Naive thymus-derived CD8-positive, alpha-beta T cell (primary cell): ENCODE measurements around the gene NMRAL1. TPM values are rescaled to one million over a fixed set of nuclear protein-coding genes. Genes with fewer than 3 reads are reported as not detected.
A peak's percentile ranks its signal among the peaks of the same experiment; 100 is the strongest.

Experiments
- ATAC-seq, 2 donors: fragments of 150-1000 bp; cut with Tn5 transposase in 1 of 2; sonication (Bioruptor Pico), chemical (Tn5 transposase) in 1 of 2; 1 replicate in 1 of 2; 2 replicates in 1 of 2; pipeline ENCODE4 v1.10.0; 2021; ENCODE audit warnings: mild to moderate bottlenecking in 2 of 2, moderate library complexity in 2 of 2
- POLR2A ChIA-PET: fragments of 350-600 bp; sonication (Branson Sonifier 250); formaldehyde crosslinking; loops from one replicate; lab custom pipeline; 2021; ENCODE audit warnings: antibody characterized with exemption; lab: Charles Lee
- DNase-seq, 10 donors: peaks; one replicate each; pipeline versions ENCODE4 v3.0.0 to v3.0.0-alpha.2; 2020 to 2022
- H3K27ac Mint-ChIP-seq, 10 donors: one replicate each; pipeline ENCODE4 v1.8.0; 2020 to 2022; ENCODE audit warnings: mild to moderate bottlenecking in 10 of 10, mixed read lengths in 10 of 10, moderate library complexity in 4 of 10, inconsistent platforms in 1 of 10
- H3K27me3 Mint-ChIP-seq, 5 donors: one replicate each; pipeline ENCODE4 v1.8.0; 2021 to 2022; ENCODE audit warnings: mixed read lengths in 5 of 5
- H3K36me3 Mint-ChIP-seq, 3 donors: one replicate each; pipeline ENCODE4 v1.8.0; 2020 to 2022; ENCODE audit warnings: mixed read lengths in 3 of 3, mild to moderate bottlenecking in 2 of 3, inconsistent platforms in 1 of 3
- H3K4me1 Mint-ChIP-seq, 4 donors: one replicate each; pipeline ENCODE4 v1.8.0; 2021 to 2022; ENCODE audit warnings: mixed read lengths in 4 of 4
- H3K4me3 Mint-ChIP-seq, 10 donors: one replicate each; pipeline ENCODE4 v1.8.0; 2020 to 2022; ENCODE audit warnings: mild to moderate bottlenecking in 10 of 10, mixed read lengths in 10 of 10, moderate library complexity in 6 of 10, inconsistent platforms in 1 of 10
- H3K9me3 Mint-ChIP-seq, 9 donors: one replicate each; pipeline ENCODE4 v1.8.0; 2020 to 2022; ENCODE audit warnings: mixed read lengths in 9 of 9, mild to moderate bottlenecking in 3 of 9, inconsistent platforms in 1 of 9, moderate library complexity in 1 of 9
- polyA plus RNA-seq, 3 donors: library from polyadenylated mRNA; unstranded; fragments of 300-500 nt; fragmentation: Illumina TruSeq; gene quantifications; one replicate each; pipeline ENCODE4 v1.2.3, GENCODE V29; 2021
- total RNA-seq, 8 experiments: library from RNA in 2 of 8; stranded (reverse) in 2 of 8; gene quantifications; one replicate each; pipeline ENCODE4 v1.2.3 and lab custom pipeline; 2021 to 2026

The NMRAL1 gene
- total and polyA plus RNA-seq, 5 experiments from 2014 or later = 52.3 to 67.9 (median 62.9) TPM

GRCh38 chr16:4486126-4486893, 11.9 kb upstream of the NMRAL1 start:
- peaks cover 5 to 73% (median 25%) of the 10 kb centered on the region in 3 donors for H3K36me3 Mint-ChIP-seq
- peaks cover 36 to 82% (median 75%) of the 10 kb centered on the region in 4 donors for H3K4me1 Mint-ChIP-seq
- H3K27ac Mint-ChIP-seq = peak overlapping the region; percentile 83 to 98 (median 90)
- no peaks in the 10 kb centered on the region for H3K9me3 Mint-ChIP-seq
- peak overlapping the region in 6 of 10 donors; percentile 2 to 23 (median 12) for H3K4me3 Mint-ChIP-seq
- no peaks in the 10 kb centered on the region for H3K27me3 Mint-ChIP-seq
- POLR2A ChIA-PET = interaction anchor here (0.6 to 10.1 kb wide), 5 partner anchors 10 to 324 kb away, joined by 3 to 207 read pairs (median 3); partner anchors contain the start of genes HMOX2 and NMRAL1
- DNase-seq = no peak
- no peak for ATAC-seq

- Mint-ChIP-seq H3K27ac (peak overlapping the region; percentile 68 to 94 (median 86)), H3K9me3 (no peaks in the 10 kb centered on the region), H3K4me3 (peak overlapping the region in 8 of 10 donors; percentile 25 to 82 (median 50)), H3K4me1 (peaks cover 31 to 73% (median 65%) of the 10 kb centered on the region in 4 donors), H3K36me3 (peaks cover 5 to 63% (median 19%) of the 10 kb centered on the region in 3 donors), H3K27me3 (no peaks in the 10 kb centered on the region)
- POLR2A ChIA-PET = interaction anchor here (10.1 kb wide), 1 partner anchor 21 kb away, joined by 207 read pairs; no protein-coding TSS in a partner anchor
- DNase-seq (no peak), ATAC-seq (no peak)
Observed at GRCh38 chr16:4481963-4482362, 7.5 kb upstream of the NMRAL1 start.

- DNase-seq = no peak
- peak overlapping the region; percentile 68 to 94 (median 84) for H3K27ac Mint-ChIP-seq
- peaks cover 31 to 69% (median 62%) of the 10 kb centered on the region in 4 donors for H3K4me1 Mint-ChIP-seq
- H3K9me3 Mint-ChIP-seq = no peaks in the 10 kb centered on the region
- POLR2A ChIA-PET = interaction anchor here (10.1 kb wide), 1 partner anchor 21 kb away, joined by 207 read pairs; no protein-coding TSS in a partner anchor
- H3K27me3 Mint-ChIP-seq = no peaks in the 10 kb centered on the region
- ATAC-seq = peak; percentile 12 to 21
- H3K36me3 Mint-ChIP-seq = peaks cover 5 to 59% (median 19%) of the 10 kb centered on the region in 3 donors
- peak overlapping the region in 8 of 10 donors; percentile 25 to 82 (median 50) for H3K4me3 Mint-ChIP-seq
Observed at GRCh38 chr16:4481526-4481925, 7.1 kb upstream of the NMRAL1 start.

- Mint-ChIP-seq H3K9me3 (peaks cover 0 to 2% (median 0%) of the 10 kb centered on the region in 9 donors), H3K4me3 (peak overlapping the region; percentile 85 to 97 (median 91)), H3K36me3 (peaks cover 0 to 25% (median 3%) of the 10 kb centered on the region in 3 donors), H3K4me1 (peaks cover 28 to 71% (median 63%) of the 10 kb centered on the region in 4 donors), H3K27ac (peak overlapping the region; percentile 89 to 96 (median 94)), H3K27me3 (no peaks in the 10 kb centered on the region)
- DNase-seq (no peak), ATAC-seq (no peak)
- POLR2A ChIA-PET = interaction anchor here (0.7 to 10.5 kb wide), 8 partner anchors 10 to 146 kb away, joined by 3 to 324 read pairs (median 5); partner anchors contain the start of gene CDIP1
Observed at GRCh38 chr16:4477966-4478365, 3.5 kb upstream of the NMRAL1 start.

GRCh38 chr16:4475880-4476788, 1.7 kb upstream of the NMRAL1 start, which contains the start of gene HMOX2:
Gene HMOX2, plus strand, starts transcription at chr16:4476398. Its CDS starts 29,127 bp downstream, at chr16:4505525.
- Mint-ChIP-seq H3K27me3 (no peaks in the 10 kb centered on the region), H3K27ac (peak within 1 kb of the TSS; percentile 89 to 96 (median 94)), H3K4me1 (peaks cover 16 to 60% (median 50%) of the 10 kb centered on the region in 4 donors), H3K36me3 (peaks cover 0 to 12% (median 3%) of the 10 kb centered on the region in 3 donors), H3K9me3 (peaks cover 0 to 2% (median 0%) of the 10 kb centered on the region in 9 donors), H3K4me3 (peak within 1 kb of the TSS; percentile 85 to 97 (median 91))
- DNase-seq (peak; percentile 87 to 94 (median 92)), ATAC-seq (peak; percentile 77 to 80)
- POLR2A ChIA-PET = interaction anchor here (0.6 to 10.5 kb wide), 24 partner anchors 9 to 1590 kb away, joined by 3 to 324 read pairs (median 4); partner anchors contain the start of genes CDIP1, CORO7 and NUDT16L1

GRCh38 chr16:4472880-4473279, 1.5 kb downstream of the NMRAL1 start:
- no peak for ATAC-seq
- peaks cover 11 to 44% (median 34%) of the 10 kb centered on the region in 4 donors for H3K4me1 Mint-ChIP-seq
- POLR2A ChIA-PET = interaction anchor here (0.7 to 10.5 kb wide), 4 partner anchors 15 to 189 kb away, joined by 4 to 324 read pairs (median 8); no protein-coding TSS in a partner anchor

GRCh38 chr16:4471869-4472268, 2.6 kb downstream of the NMRAL1 start:
- peak overlapping the region in 2 of 10 donors; percentile 24 to 26 for H3K4me3 Mint-ChIP-seq
- ATAC-seq = no peak
- H3K27me3 Mint-ChIP-seq = no peaks in the 10 kb centered on the region
- POLR2A ChIA-PET = interaction anchor here (0.8 to 10.5 kb wide), 5 partner anchors 12 to 222 kb away, joined by 3 to 324 read pairs (median 6); partner anchors contain the start of gene NUDT16L1
- peaks cover 10 to 38% (median 27%) of the 10 kb centered on the region in 4 donors for H3K4me1 Mint-ChIP-seq
- peaks cover 0 to 21% (median 6%) of the 10 kb centered on the region in 3 donors for H3K36me3 Mint-ChIP-seq
- peaks cover 0 to 2% (median 0%) of the 10 kb centered on the region in 9 donors for H3K9me3 Mint-ChIP-seq
- H3K27ac Mint-ChIP-seq = peak overlapping the region in 7 of 10 donors; percentile 29 to 98 (median 68)
- no peak for DNase-seq

More at GRCh38 chr16:4472880-4473279, 1.5 kb downstream of the NMRAL1 start:
- Mint-ChIP-seq H3K9me3 (peaks cover 0 to 2% (median 0%) of the 10 kb centered on the region in 9 donors), H3K36me3 (peaks cover 0 to 13% (median 4%) of the 10 kb centered on the region in 3 donors), H3K4me3 (peak overlapping the region in 9 of 10 donors; percentile 12 to 93 (median 86)), H3K27ac (peak overlapping the region; percentile 1 to 98 (median 74)), H3K27me3 (no peaks in the 10 kb centered on the region)
- DNase-seq = no peak

GRCh38 chr16:4468972-4469371, 5.5 kb downstream of the NMRAL1 start:
- DNase-seq = no peak
- no peaks in the 10 kb centered on the region for H3K27me3 Mint-ChIP-seq
- no peak overlapping the region for H3K4me3 Mint-ChIP-seq
- no peak for ATAC-seq
- POLR2A ChIA-PET = interaction anchor here (0.5 kb wide), 1 partner anchor 40 kb away, joined by 5 read pairs; no protein-coding TSS in a partner anchor
- H3K36me3 Mint-ChIP-seq = peaks cover 0 to 47% (median 11%) of the 10 kb centered on the region in 3 donors
- H3K27ac Mint-ChIP-seq = peak overlapping the region in 1 of 10 donors; percentile 31
- H3K4me1 Mint-ChIP-seq = peaks cover 12 to 41% (median 25%) of the 10 kb centered on the region in 4 donors
- no peaks in the 10 kb centered on the region for H3K9me3 Mint-ChIP-seq

GRCh38 chr16:4467916-4468315, 6.5 kb downstream of the NMRAL1 start:
- Mint-ChIP-seq H3K27ac (peak overlapping the region in 2 of 10 donors; percentile 14 to 87), H3K9me3 (no peaks in the 10 kb centered on the region), H3K4me3 (no peak overlapping the region), H3K36me3 (peaks cover 0 to 58% (median 11%) of the 10 kb centered on the region in 3 donors), H3K27me3 (no peaks in the 10 kb centered on the region), H3K4me1 (peaks cover 5 to 31% (median 19%) of the 10 kb centered on the region in 4 donors)
- POLR2A ChIA-PET = interaction anchor here (1.4 to 2.2 kb wide), 2 partner anchors 8 to 36 kb away, joined by 3 to 7 read pairs; partner anchors contain the start of gene HMOX2
- ATAC-seq (no peak), DNase-seq (no peak)

- H3K27ac Mint-ChIP-seq = peak overlapping the region in 9 of 10 donors; percentile 31 to 92 (median 68)
- H3K36me3 Mint-ChIP-seq = peaks cover 0 to 73% (median 11%) of the 10 kb centered on the region in 3 donors
- peak; percentile 50 to 51 for ATAC-seq
- POLR2A ChIA-PET = interaction anchor here (0.6 to 2.2 kb wide), 5 partner anchors 8 to 39 kb away, joined by 3 to 7 read pairs (median 4); partner anchors contain the start of genes HMOX2 and NMRAL1
- peaks cover 0 to 26% (median 17%) of the 10 kb centered on the region in 4 donors for H3K4me1 Mint-ChIP-seq
- no peaks in the 10 kb centered on the region for H3K27me3 Mint-ChIP-seq
- peak in 2 of 10 donors; percentile 47 to 56 for DNase-seq
- H3K9me3 Mint-ChIP-seq = no peaks in the 10 kb centered on the region
- H3K4me3 Mint-ChIP-seq = peak overlapping the region in 3 of 10 donors; percentile 32 to 55 (median 38)
Observed at GRCh38 chr16:4465977-4466779, 8.2 kb downstream of the NMRAL1 start.
